ENCODE results near the gene MYO7A.

DNA sequence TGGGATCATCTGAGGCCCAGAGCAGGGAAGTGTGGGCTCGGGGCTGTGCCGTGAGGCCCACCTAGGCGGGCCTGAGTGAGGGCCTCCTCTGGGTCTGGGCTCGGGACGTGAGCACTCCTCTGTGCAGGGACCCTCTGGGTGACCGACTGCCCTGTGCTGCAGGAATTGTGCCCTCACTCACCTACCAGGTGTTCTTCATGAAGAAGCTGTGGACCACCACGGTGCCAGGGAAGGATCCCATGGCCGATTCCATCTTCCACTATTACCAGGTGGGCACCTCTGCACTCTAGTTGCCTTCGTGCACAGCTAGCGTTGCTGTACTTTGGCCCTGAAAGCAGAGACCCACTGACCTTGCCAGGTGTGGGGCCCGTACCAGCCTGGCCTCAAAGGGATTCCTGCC is 80.5 kb downstream of the MYO7A start:
- TF ChIP-seq EP300 (IDR thresholded peaks at IDR 0.05): no peak
- TF ChIP-seq, protein P1, sequence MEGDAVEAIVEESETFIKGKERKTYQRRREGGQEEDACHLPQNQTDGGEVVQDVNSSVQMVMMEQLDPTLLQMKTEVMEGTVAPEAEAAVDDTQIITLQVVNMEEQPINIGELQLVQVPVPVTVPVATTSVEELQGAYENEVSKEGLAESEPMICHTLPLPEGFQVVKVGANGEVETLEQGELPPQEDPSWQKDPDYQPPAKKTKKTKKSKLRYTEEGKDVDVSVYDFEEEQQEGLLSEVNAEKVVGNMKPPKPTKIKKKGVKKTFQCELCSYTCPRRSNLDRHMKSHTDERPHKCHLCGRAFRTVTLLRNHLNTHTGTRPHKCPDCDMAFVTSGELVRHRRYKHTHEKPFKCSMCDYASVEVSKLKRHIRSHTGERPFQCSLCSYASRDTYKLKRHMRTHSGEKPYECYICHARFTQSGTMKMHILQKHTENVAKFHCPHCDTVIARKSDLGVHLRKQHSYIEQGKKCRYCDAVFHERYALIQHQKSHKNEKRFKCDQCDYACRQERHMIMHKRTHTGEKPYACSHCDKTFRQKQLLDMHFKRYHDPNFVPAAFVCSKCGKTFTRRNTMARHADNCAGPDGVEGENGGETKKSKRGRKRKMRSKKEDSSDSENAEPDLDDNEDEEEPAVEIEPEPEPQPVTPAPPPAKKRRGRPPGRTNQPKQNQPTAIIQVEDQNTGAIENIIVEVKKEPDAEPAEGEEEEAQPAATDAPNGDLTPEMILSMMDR (IDR thresholded peaks at IDR 0.05): no peak
